ENCODE measurements around the gene SNRNP70. TPM values are rescaled to one million over a fixed set of nuclear protein-coding genes. Genes with fewer than 3 reads are reported as not detected.
"Not testable (repeated sequence)": the region's sequence is repeated elsewhere in the genome, so short reads cannot be mapped to it uniquely, and the experiment has no call there.

Gene SNRNP70
- total and polyA plus RNA-seq, 10 of the 15 experiments (the other 5 are each of a cell fraction or from before 2014, with no cell fraction given) = 2.7 to 453 (median 159) TPM

GRCh38 chr19:49050376-49051033 lies 34.7 kb upstream of the SNRNP70 start:
- H4K20me1 ChIP-seq (ENCODE audit: control insufficient read depth, insufficient read depth); H3K4me3 ChIP-seq; H3K79me2 ChIP-seq (ENCODE audit: control insufficient read depth, insufficient read depth, low read length); RAD21 ChIA-PET (ENCODE audit: unreplicated experiment); H3K27me3 ChIP-seq (replicated peaks in 1 of 2; ENCODE audit: control insufficient read depth in 2 of 2, insufficient read depth in 2 of 2, low read length in 1 of 2); H3K27ac ChIP-seq (ENCODE audit: control insufficient read depth, insufficient read depth); H2AFZ ChIP-seq (ENCODE audit: control insufficient read depth, low read depth, low read length); intact Hi-C loops (cut with micrococcal nuclease; ENCODE audit: unreplicated experiment); H3K9me3 ChIP-seq (replicated peaks; ENCODE audit: control insufficient read depth, insufficient read depth, low read length); SMC1A ChIA-PET (ENCODE audit: uncharacterized antibody, unreplicated experiment); ATAC-seq; POLR2A ChIA-PET; H3K9ac ChIP-seq (ENCODE audit: control insufficient read depth, insufficient read depth, low read length); CTCF ChIA-PET; H3K4me2 ChIP-seq (ENCODE audit: control insufficient read depth, insufficient read depth); DNase-seq (ENCODE audit: low read depth, low spot score); H3K4me1 ChIP-seq (ENCODE audit: control insufficient read depth, insufficient read depth, low read length); in situ Hi-C loops (cut with MboI); BruUV-seq (replicated peaks); FAIRE-seq; H3K36me3 ChIP-seq (ENCODE audit: control insufficient read depth in 2 of 2, insufficient read depth in 2 of 2, low read length in 1 of 2): not testable (repeated sequence)
- WGBS (ENCODE audit: insufficient coverage, insufficient replicate concordance, low lambda C conversion rate, missing lambda C conversion rate) = 55% methylated on average over 23 of the region's 24 CpGs

- CTCF ChIA-PET = interaction anchor here (1.0 kb wide), 2 partner anchors 41 to 138 kb away, joined by 3 to 4 read pairs; no protein-coding TSS in a partner anchor
- RAD21 ChIA-PET (ENCODE audit: unreplicated experiment) = interaction anchor here (0.9 kb wide), 1 partner anchor 41 kb away, joined by 3 read pairs; no protein-coding TSS in a partner anchor
- peaks cover 3 to 16% of the 10 kb centered on the region in 2 experiments; a peak in 3 of 4 replicates for H3K27me3 ChIP-seq (replicated peaks in 1 of 2; ENCODE audit: control insufficient read depth in 2 of 2, insufficient read depth in 2 of 2, low read length in 1 of 2)
- peak overlapping the region; percentile 51; the same call in 1 of the 2 replicates for H3K4me3 ChIP-seq
- H3K27ac ChIP-seq (ENCODE audit: control insufficient read depth, insufficient read depth) = no peak overlapping the region
- H2AFZ ChIP-seq (ENCODE audit: control insufficient read depth, low read depth, low read length) = peak overlapping the region; percentile 37
- H3K4me2 ChIP-seq (ENCODE audit: control insufficient read depth, insufficient read depth) = peak overlapping the region; percentile 95
- no peaks in the 10 kb centered on the region for H4K20me1 ChIP-seq (ENCODE audit: control insufficient read depth, insufficient read depth)
- WGBS (ENCODE audit: insufficient coverage, insufficient replicate concordance, low lambda C conversion rate, missing lambda C conversion rate) = 3% methylated on average over 63 of the region's 63 CpGs
- H3K79me2 ChIP-seq (ENCODE audit: control insufficient read depth, insufficient read depth, low read length) = no peaks in the 10 kb centered on the region
- no peaks in the 10 kb centered on the region for H3K9me3 ChIP-seq (replicated peaks; ENCODE audit: control insufficient read depth, insufficient read depth, low read length)
- in situ Hi-C loops (cut with MboI) = no loop called here
- SMC1A ChIA-PET (ENCODE audit: uncharacterized antibody, unreplicated experiment) = no interaction called here
- intact Hi-C loops (cut with micrococcal nuclease; ENCODE audit: unreplicated experiment) = no loop called here
- FAIRE-seq = no peak
- no peaks in the 10 kb centered on the region for H3K4me1 ChIP-seq (ENCODE audit: control insufficient read depth, insufficient read depth, low read length)
- no peak overlapping the region for H3K9ac ChIP-seq (ENCODE audit: control insufficient read depth, insufficient read depth, low read length)
- ATAC-seq = peak; percentile 96
- no peak for DNase-seq (ENCODE audit: low read depth, low spot score)
- POLR2A ChIA-PET = interaction anchor here (0.6 kb wide), 1 partner anchor 673 kb away, joined by 5 read pairs; no protein-coding TSS in a partner anchor
- H3K36me3 ChIP-seq (ENCODE audit: control insufficient read depth in 2 of 2, insufficient read depth in 2 of 2, low read length in 1 of 2) = no peaks in the 10 kb centered on the region
- no TSS peak for BruUV-seq (replicated peaks)
- no peak for TF ChIP-seq RB1 (IDR thresholded peaks at IDR 0.05; ENCODE audit: borderline replicate concordance)
- TF ChIP-seq GATAD2B (conservative IDR thresholded peaks at IDR 0.05; ENCODE audit: low read depth) = no peak
- no peak for TF ChIP-seq SKIL (IDR thresholded peaks at IDR 0.05; ENCODE audit: low read depth, poor library complexity, severe bottlenecking)
- no peak for TF ChIP-seq ZBED1 (IDR thresholded peaks at IDR 0.05; ENCODE audit: borderline replicate concordance)
- TF ChIP-seq LARP7 (IDR thresholded peaks at IDR 0.05) = no peak
- no peak for TF ChIP-seq SUPT20H (IDR thresholded peaks at IDR 0.05; ENCODE audit: borderline replicate concordance, control insufficient read depth, low read depth, low read length)
- no peak for TF ChIP-seq DPF2 (IDR thresholded peaks at IDR 0.05)
- TF ChIP-seq CEBPB (IDR thresholded peaks at IDR 0.05; ENCODE audit: borderline replicate concordance in 1 of 2, low read depth in 2 of 2, low read length in 2 of 2) = no peak
- no peak for TF ChIP-seq YY1 (IDR thresholded peaks at IDR 0.05; ENCODE audit: low read depth, low read length)
- no peak for TF ChIP-seq ZNF24 (IDR thresholded peaks at IDR 0.05)
- no peak for TF ChIP-seq BACH1 (IDR thresholded peaks at IDR 0.05; ENCODE audit: borderline replicate concordance)
- no peak for TF ChIP-seq BCL11A (IDR thresholded peaks at IDR 0.05; ENCODE audit: low read depth, low read length)
Measured at GRCh38 chr19:49056101-49056901, 28.9 kb upstream of the SNRNP70 start.

Measured in GM12878 (cell line).